Prostate gland (tissue), 2 donors: ENCODE results near the gene JPH4. TPM values are rescaled to one million over a fixed set of nuclear protein-coding genes. Genes with fewer than 3 reads are reported as not detected.

Experiments used
- DNase-seq: peaks from one replicate; pipeline ENCODE4 v3.0.0-alpha.2; 2019; ENCODE audit warnings: low spot score
- H3K27ac ChIP-seq, 2 donors: fragments of 200-600 bp; sonication (generic); 2 replicates each; pipeline ENCODE4 v1.5.1; 2017 to 2019
- H3K27me3 ChIP-seq: fragments of 200-600 bp; sonication (generic); replicated peaks from 2 replicates; pipeline ENCODE4 v1.5.1; 2019; ENCODE audit not compliant: insufficient read depth
- H3K36me3 ChIP-seq, 2 donors: fragments of 200-600 bp; sonication (generic); 1 replicate in 1 of 2; 2 replicates in 1 of 2; pipeline versions ENCODE4 v1.5.1 to v1.8.1; 2017 to 2019
- H3K4me1 ChIP-seq: fragments of 200-600 bp; sonication (generic); replicated peaks from 2 replicates; pipeline ENCODE4 v1.5.1; 2019
- H3K4me3 ChIP-seq, 2 donors: fragments of 200-600 bp; sonication (generic); 2 replicates each; pipeline ENCODE4 v1.5.1; 2017 to 2019
- H3K9me3 ChIP-seq: fragments of 200-600 bp; sonication (generic); 2 replicates; pipeline ENCODE4 v1.5.1; 2017
- CTCF ChIP-seq, 4 experiments: fragments of 200-600 bp in 2 of 4; fragments of 450-650 bp in 2 of 4; sonication (generic) in 2 of 4; IDR thresholded peaks; 1 replicate in 3 of 4; 2 replicates in 1 of 4; pipeline ENCODE4 v1.5.1; 2016 to 2019; ENCODE audit warnings: antibody characterized with exemption in 4 of 4, mild to moderate bottlenecking in 2 of 4, moderate library complexity in 2 of 4
- POLR2A ChIP-seq: fragments of 450-650 bp; IDR thresholded peaks from one replicate; pipeline ENCODE4 v1.6.1; 2016; ENCODE audit warnings: antibody characterized with exemption, mild to moderate bottlenecking
- POLR2AphosphoS5 ChIP-seq: sonication (generic); formaldehyde crosslinking; IDR thresholded peaks from one replicate; pipeline ENCODE4 v1.6.1; 2017; ENCODE audit warnings: antibody characterized with exemption
- WGBS: methylation state at CpG from one replicate; pipeline ENCODE4 v1.1.5; 2018; 5-methylcytosine and 5-hydroxymethylcytosine counted together
- intact Hi-C: fragments of 100-400 bp; cut with DNase I; formaldehyde crosslinking; loops from one replicate; pipeline ENCODE4 v1.14.2; 2022
- total RNA-seq, 2 donors: library from RNA; depleted of rRNA; stranded (reverse); fragments of >200 nt; gene quantifications; one replicate each; pipeline ENCODE4 v1.1.0, GENCODE V29; 2016

The JPH4 gene
- total RNA-seq, 2 donors from 2014 or later: 8.5 to 17.8 TPM

- Histone ChIP-seq H3K4me1 (no peaks in the 10 kb centered on the region), H3K4me3 (no peak overlapping the region), H3K27me3 (no peaks in the 10 kb centered on the region), H3K27ac (no peak overlapping the region), H3K9me3 (no peaks in the 10 kb centered on the region), H3K36me3 (no peaks in the 10 kb centered on the region)
- intact Hi-C loops: no loop called here
- TF ChIP-seq POLR2AphosphoS5 (no peak), CTCF (IDR thresholded peaks at IDR 0.05) (no peak), POLR2A (no peak)
- DNase-seq: no peak
- WGBS: 87% methylated on average over 1 of the region's 1 CpG
These were observed 38.9 kb upstream of the JPH4 start for GRCh38 chr14:23617539-23617938.

GRCh38 chr14:23615856-23616255 lies 37.3 kb upstream of the JPH4 start:
- H3K36me3 ChIP-seq: no peaks in the 10 kb centered on the region
- H3K27me3 ChIP-seq: no peaks in the 10 kb centered on the region
- H3K4me1 ChIP-seq: no peaks in the 10 kb centered on the region
- TF ChIP-seq CTCF (IDR thresholded peaks at IDR 0.05) (no peak), POLR2A (no peak), POLR2AphosphoS5 (no peak)
- H3K9me3 ChIP-seq: no peaks in the 10 kb centered on the region
- H3K27ac ChIP-seq: no peak overlapping the region
- WGBS: 65% methylated on average over 5 of the region's 5 CpGs
- no peak for DNase-seq
- intact Hi-C loops: no loop called here
- H3K4me3 ChIP-seq: no peak overlapping the region

GRCh38 chr14:23614395-23614828 lies 35.8 kb upstream of the JPH4 start:
- H3K27me3 ChIP-seq: no peaks in the 10 kb centered on the region
- no peak overlapping the region for H3K27ac ChIP-seq
- intact Hi-C loops: no loop called here
- 62% methylated on average over 2 of the region's 2 CpGs for WGBS
- H3K36me3 ChIP-seq: no peaks in the 10 kb centered on the region
- DNase-seq: no peak
- no peak overlapping the region for H3K4me3 ChIP-seq
- TF ChIP-seq CTCF (IDR thresholded peaks at IDR 0.05): no peak
- TF ChIP-seq POLR2AphosphoS5: no peak
- no peak for TF ChIP-seq POLR2A
- no peaks in the 10 kb centered on the region for H3K9me3 ChIP-seq
- no peaks in the 10 kb centered on the region for H3K4me1 ChIP-seq

GRCh38 chr14:23613242-23614070 lies 34.9 kb upstream of the JPH4 start:
- intact Hi-C loops: no loop called here
- Histone ChIP-seq H3K4me1 (no peaks in the 10 kb centered on the region), H3K9me3 (no peaks in the 10 kb centered on the region), H3K36me3 (no peaks in the 10 kb centered on the region), H3K27me3 (no peaks in the 10 kb centered on the region), H3K4me3 (no peak overlapping the region), H3K27ac (no peak overlapping the region)
- no peak for DNase-seq
- TF ChIP-seq CTCF (IDR thresholded peaks at IDR 0.05): no peak
- 81% methylated on average over 6 of the region's 6 CpGs for WGBS

GRCh38 chr14:23612802-23613201 lies 34.2 kb upstream of the JPH4 start:
- TF ChIP-seq POLR2AphosphoS5 (no peak), POLR2A (no peak), CTCF (IDR thresholded peaks at IDR 0.05) (no peak)
- WGBS: 95% methylated on average over 1 of the region's 1 CpG
- no peak for DNase-seq

More at GRCh38 chr14:23612802-23613201, 34.2 kb upstream of the JPH4 start:
- Histone ChIP-seq H3K4me1 (no peaks in the 10 kb centered on the region), H3K36me3 (no peaks in the 10 kb centered on the region), H3K27ac (no peak overlapping the region), H3K4me3 (no peak overlapping the region), H3K9me3 (no peaks in the 10 kb centered on the region), H3K27me3 (no peaks in the 10 kb centered on the region)
- intact Hi-C loops: no loop called here
